ENCODE data around the gene SLC44A1.

GRCh38 chr9:105436783-105437182 is 192.3 kb downstream of the SLC44A1 start:
- TF ChIP-seq CTCF (IDR thresholded peaks at IDR 0.05) (no peak), POLR2AphosphoS5 (IDR thresholded peaks at IDR 0.05) (no peak), POLR2A (IDR thresholded peaks at IDR 0.05) (no peak)
